Gastrocnemius medialis (tissue), 4 donors: ENCODE data around the gene MEIS3. TPM values are rescaled to one million over a fixed set of nuclear protein-coding genes. Genes with fewer than 3 reads are reported as not detected.
"Not testable (repeated sequence)": the region's sequence is repeated elsewhere in the genome, so short reads cannot be mapped to it uniquely, and the experiment has no call there.

Experiments
- ATAC-seq, 2 donors: fragments of 150-250 bp; one replicate each; pipeline ENCODE4 v1.9.1; 2016
- DNase-seq, 2 donors: peaks; one replicate each; pipeline ENCODE4 v3.0.0-alpha.2; 2019
- H3K27ac ChIP-seq, 4 donors: fragments of 200-600 bp; sonication (generic); 1 replicate in 1 of 4; 2 replicates in 3 of 4; pipeline ENCODE4 v1.5.1; 2016 to 2018; ENCODE audit warnings: mild to moderate bottlenecking in 2 of 4, moderate library complexity in 1 of 4
- H3K27me3 ChIP-seq, 3 donors: fragments of 200-600 bp; sonication (generic) in 2 of 3; 1 replicate in 1 of 3; 2 replicates in 2 of 3; pipeline versions ENCODE4 v1.5.1 to v1.6.0; 2016 to 2019; ENCODE audit warnings: mild to moderate bottlenecking in 1 of 3, moderate library complexity in 1 of 3
- H3K36me3 ChIP-seq, 2 donors: fragments of 200-600 bp; sonication (generic) in 1 of 2; one replicate each; pipeline ENCODE4 v1.5.1; 2017 to 2018
- H3K4me1 ChIP-seq, 2 donors: fragments of 200-600 bp; sonication (generic) in 1 of 2; one replicate each; pipeline ENCODE4 v1.5.1; 2016 to 2017; ENCODE audit warnings: mild to moderate bottlenecking in 2 of 2
- H3K4me3 ChIP-seq, 4 donors: fragments of 200-600 bp; sonication (generic) in 3 of 4; 1 replicate in 1 of 4; 2 replicates in 3 of 4; pipeline ENCODE4 v1.5.1; 2016 to 2019; ENCODE audit warnings: mild to moderate bottlenecking in 2 of 4
- H3K9me3 ChIP-seq, 3 donors: fragments of 200-600 bp; sonication (generic) in 2 of 3; 1 replicate in 1 of 3; 2 replicates in 2 of 3; pipeline ENCODE4 v1.5.1; 2016 to 2019
- POLR2A ChIP-seq, 2 donors: fragments of 450-650 bp; IDR thresholded peaks; one replicate each; pipeline ENCODE4 v1.6.1; 2017; ENCODE audit warnings: antibody characterized with exemption in 2 of 2, mild to moderate bottlenecking in 2 of 2, moderate library complexity in 2 of 2
- in situ Hi-C, 4 donors: fragments of 200-750 bp; cut with MboI; loops; one replicate each; pipeline versions ENCODE4 v1.15.0 to v1.8.0; 2017; ENCODE audit warnings: low sequenced_read_pairs in 4 of 4
- intact Hi-C: fragments of 100-400 bp; cut with DNase I; formaldehyde crosslinking; loops from one replicate; pipeline ENCODE4 v1.15.1; 2023; ENCODE audit warnings: low total_unique reads
- total RNA-seq, 4 donors: library from RNA; depleted of rRNA; stranded (reverse); fragments of >200 nt; gene quantifications; one replicate each; pipeline versions ENCODE4 v1.1.0 to v1.2.3, GENCODE V29; 2016
- TF ChIP-seq, protein P1 (sequence below), 5 experiments: fragments of 450-650 bp in 3 of 5; fragments of 200-600 bp in 2 of 5; sonication (generic) in 2 of 5; IDR thresholded peaks in 4 of 5; conservative IDR thresholded peaks in 1 of 5; 1 replicate in 4 of 5; 2 replicates in 1 of 5; pipeline ENCODE4 v1.5.1; 2016 to 2019; ENCODE audit warnings: antibody characterized with exemption in 5 of 5, mild to moderate bottlenecking in 3 of 5, moderate library complexity in 3 of 5

MEIS3 gene
- total RNA-seq, 4 donors from 2014 or later: 0.24 to 5.4 (median 2.2) TPM

DNA sequence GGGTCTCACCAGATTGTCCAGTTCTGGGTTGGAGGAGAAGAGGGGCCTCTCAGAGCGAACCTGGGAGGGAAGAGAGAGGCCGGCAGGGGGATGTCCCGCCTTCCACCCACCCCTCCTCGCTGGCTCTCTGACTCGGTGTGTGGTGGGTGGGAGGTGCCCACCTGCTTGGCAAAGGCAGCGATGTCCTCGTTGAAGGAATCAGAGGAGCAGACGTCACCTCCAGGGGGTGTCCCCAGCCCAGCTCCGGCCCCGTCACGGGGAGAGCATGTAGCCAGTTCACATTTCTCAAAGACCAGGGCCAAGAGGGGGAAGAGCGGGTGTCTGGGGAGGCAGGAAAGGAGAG lies 2.7 kb downstream of the MEIS3 start:
- no peak overlapping the region for H3K27ac ChIP-seq
- H3K4me1 ChIP-seq: peaks cover 0 to 10% of the 10 kb centered on the region in 2 donors
- no peaks in the 10 kb centered on the region for H3K9me3 ChIP-seq
- peaks cover 60 to 68% (median 64%) of the 10 kb centered on the region in 3 donors for H3K27me3 ChIP-seq
- DNase-seq (no peak), ATAC-seq (no peak)
- H3K4me3 ChIP-seq: no peak overlapping the region
- in situ Hi-C loops (no loop called here), intact Hi-C loops (no loop called here)
- no peaks in the 10 kb centered on the region for H3K36me3 ChIP-seq
- TF ChIP-seq, protein P1, sequence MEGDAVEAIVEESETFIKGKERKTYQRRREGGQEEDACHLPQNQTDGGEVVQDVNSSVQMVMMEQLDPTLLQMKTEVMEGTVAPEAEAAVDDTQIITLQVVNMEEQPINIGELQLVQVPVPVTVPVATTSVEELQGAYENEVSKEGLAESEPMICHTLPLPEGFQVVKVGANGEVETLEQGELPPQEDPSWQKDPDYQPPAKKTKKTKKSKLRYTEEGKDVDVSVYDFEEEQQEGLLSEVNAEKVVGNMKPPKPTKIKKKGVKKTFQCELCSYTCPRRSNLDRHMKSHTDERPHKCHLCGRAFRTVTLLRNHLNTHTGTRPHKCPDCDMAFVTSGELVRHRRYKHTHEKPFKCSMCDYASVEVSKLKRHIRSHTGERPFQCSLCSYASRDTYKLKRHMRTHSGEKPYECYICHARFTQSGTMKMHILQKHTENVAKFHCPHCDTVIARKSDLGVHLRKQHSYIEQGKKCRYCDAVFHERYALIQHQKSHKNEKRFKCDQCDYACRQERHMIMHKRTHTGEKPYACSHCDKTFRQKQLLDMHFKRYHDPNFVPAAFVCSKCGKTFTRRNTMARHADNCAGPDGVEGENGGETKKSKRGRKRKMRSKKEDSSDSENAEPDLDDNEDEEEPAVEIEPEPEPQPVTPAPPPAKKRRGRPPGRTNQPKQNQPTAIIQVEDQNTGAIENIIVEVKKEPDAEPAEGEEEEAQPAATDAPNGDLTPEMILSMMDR (IDR thresholded peaks at IDR 0.05 in 4 of 5, conservative IDR thresholded peaks at IDR 0.05 in 1 of 5): no peak
- TF ChIP-seq POLR2A (IDR thresholded peaks at IDR 0.05): no peak

DNA sequence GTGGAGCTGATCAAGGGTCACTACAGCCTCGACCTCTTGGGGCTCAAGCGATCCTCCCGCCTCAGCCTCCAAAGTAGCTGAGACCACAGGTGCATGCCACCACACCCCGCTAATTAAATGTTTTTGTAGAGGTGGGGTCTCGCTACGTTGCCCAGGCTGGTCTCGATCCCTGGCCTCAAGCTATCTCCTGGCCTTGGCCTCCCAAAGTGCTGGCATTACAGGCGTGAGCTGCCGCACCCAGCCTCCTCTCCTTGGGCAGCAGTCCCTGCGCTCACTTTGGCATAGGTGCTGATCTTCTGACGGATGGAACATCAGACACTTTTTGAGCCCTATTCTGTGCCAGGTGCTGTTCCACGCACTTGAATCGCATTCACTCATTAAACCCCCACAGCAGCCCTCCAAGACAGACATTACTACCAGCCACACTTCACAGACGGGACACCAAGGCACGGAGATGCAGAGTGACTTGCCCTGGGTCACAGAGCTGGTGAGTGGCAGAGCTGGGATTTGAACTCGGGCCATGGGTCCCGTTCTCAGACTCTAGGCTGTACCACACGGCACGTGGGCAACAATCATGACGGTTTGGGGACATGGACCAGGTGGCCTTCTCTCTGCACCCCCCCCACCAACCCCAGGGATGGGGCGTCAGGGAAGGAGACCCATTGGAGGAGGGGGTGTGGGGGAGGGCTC lies 3.2 kb downstream of the MEIS3 start:
- TF ChIP-seq POLR2A (IDR thresholded peaks at IDR 0.05): no peak
- TF ChIP-seq, protein P1 (IDR thresholded peaks at IDR 0.05 in 4 of 5, conservative IDR thresholded peaks at IDR 0.05 in 1 of 5): no peak
- H3K27ac ChIP-seq: no peak overlapping the region
- intact Hi-C loops: no loop called here
- in situ Hi-C loops: no loop called here
- ATAC-seq: no peak
- no peaks in the 10 kb centered on the region for H3K9me3 ChIP-seq
- no peak overlapping the region for H3K4me3 ChIP-seq
- H3K27me3 ChIP-seq: peaks cover 55 to 64% (median 59%) of the 10 kb centered on the region in 3 donors
- H3K36me3 ChIP-seq: no peaks in the 10 kb centered on the region
- DNase-seq: no peak
- H3K4me1 ChIP-seq: peaks cover 0 to 10% of the 10 kb centered on the region in 2 donors

DNA sequence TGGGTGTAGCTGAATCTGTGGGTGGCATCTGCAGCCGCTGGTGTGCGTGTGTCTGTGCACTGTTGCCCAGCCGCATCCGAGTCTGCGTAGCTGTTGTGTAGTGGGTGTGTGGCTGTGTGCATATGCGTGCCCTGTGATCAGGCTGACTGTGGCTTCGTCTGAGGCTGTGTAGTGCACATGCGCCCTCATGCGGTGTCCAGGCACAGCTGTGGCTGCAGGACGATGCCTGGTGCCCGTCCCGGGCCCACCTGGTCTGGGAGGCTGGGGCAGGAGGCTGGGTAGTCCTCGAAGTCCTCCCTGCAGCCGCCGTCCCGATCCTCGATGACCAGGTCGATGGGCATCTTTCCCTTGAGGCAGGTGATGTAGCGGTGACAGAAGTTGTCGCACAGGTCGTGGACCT lies 4.9 kb downstream of the MEIS3 start:
- no peak overlapping the region for H3K4me3 ChIP-seq
- no peak for ATAC-seq
- in situ Hi-C loops: no loop called here

DNA sequence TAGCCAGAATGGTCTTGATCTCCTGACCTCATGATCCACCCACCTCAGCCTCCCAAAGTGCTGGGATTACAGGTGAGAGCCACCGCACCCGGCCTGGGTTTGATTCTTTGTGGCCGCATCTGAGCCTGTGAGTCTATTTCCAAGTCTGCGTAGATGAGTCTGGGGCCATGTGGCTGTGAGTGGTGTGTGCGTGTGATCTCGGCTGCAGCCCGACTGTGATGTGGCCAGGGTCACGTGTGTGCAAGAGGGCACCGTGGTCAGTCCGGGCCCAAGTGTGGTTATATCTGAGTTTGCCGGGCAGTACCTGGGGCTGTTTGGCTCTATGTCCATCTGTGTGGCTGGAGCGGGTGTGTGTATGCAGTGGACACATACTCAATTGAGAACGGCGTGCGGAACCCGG lies 5.4 kb downstream of the MEIS3 start:
- H3K27ac ChIP-seq: no peak overlapping the region
- no peaks in the 10 kb centered on the region for H3K36me3 ChIP-seq
- H3K9me3 ChIP-seq: no peaks in the 10 kb centered on the region
- intact Hi-C loops (no loop called here), in situ Hi-C loops (no loop called here)
- no peak for DNase-seq
- no peak for ATAC-seq
- H3K4me3 ChIP-seq: no peak overlapping the region
- peaks cover 42 to 51% (median 42%) of the 10 kb centered on the region in 3 donors for H3K27me3 ChIP-seq
- TF ChIP-seq, protein P1 (IDR thresholded peaks at IDR 0.05 in 4 of 5, conservative IDR thresholded peaks at IDR 0.05 in 1 of 5): no peak
- no peak for TF ChIP-seq POLR2A (IDR thresholded peaks at IDR 0.05)
- H3K4me1 ChIP-seq: peaks cover 0 to 10% of the 10 kb centered on the region in 2 donors

More for the DNA sequence above, 4.9 kb downstream of the MEIS3 start:
- no peak for TF ChIP-seq POLR2A (IDR thresholded peaks at IDR 0.05)
- TF ChIP-seq, protein P1 (IDR thresholded peaks at IDR 0.05 in 4 of 5, conservative IDR thresholded peaks at IDR 0.05 in 1 of 5): no peak
- intact Hi-C loops: no loop called here
- Histone ChIP-seq H3K27me3 (peaks cover 42 to 49% (median 43%) of the 10 kb centered on the region in 3 donors), H3K9me3 (no peaks in the 10 kb centered on the region), H3K4me1 (peaks cover 0 to 10% of the 10 kb centered on the region in 2 donors), H3K27ac (no peak overlapping the region), H3K36me3 (no peaks in the 10 kb centered on the region)
- no peak for DNase-seq

DNA sequence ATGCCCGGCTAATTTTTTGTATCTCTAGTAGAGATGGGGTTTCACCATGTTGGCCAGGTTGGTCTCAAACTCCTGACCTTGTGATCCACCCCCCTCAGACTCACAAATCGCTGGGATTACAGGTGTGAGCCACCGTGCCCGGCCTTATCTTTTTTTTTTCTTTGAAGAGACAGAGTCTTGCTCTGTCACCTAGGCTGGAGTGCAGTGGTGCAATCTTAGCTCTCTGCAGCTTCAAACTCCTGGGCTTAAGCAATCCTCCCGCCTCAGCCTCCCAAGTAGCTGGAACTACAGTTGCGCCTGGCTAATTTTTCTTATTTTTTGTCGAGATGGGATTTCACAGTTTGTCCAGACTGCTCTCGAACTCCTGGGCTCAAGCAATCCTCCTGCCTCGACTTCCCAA lies 7.6 kb downstream of the MEIS3 start:
- H3K9me3 ChIP-seq, H3K27ac ChIP-seq, DNase-seq, intact Hi-C loops, H3K4me3 ChIP-seq, in situ Hi-C loops, H3K36me3 ChIP-seq, ATAC-seq, H3K4me1 ChIP-seq: not testable (repeated sequence)
- peaks cover 33 to 46% (median 40%) of the 10 kb centered on the region in 3 donors for H3K27me3 ChIP-seq
